Dermis lymphatic vessel endothelial cell (primary cell): ENCODE data around the gene CAMLG. TPM values are rescaled to one million over a fixed set of nuclear protein-coding genes. Genes with fewer than 3 reads are reported as not detected.

Source experiments
- total RNA-seq: library from RNA; depleted of rRNA; stranded (reverse); fragments of >200 nt; gene quantifications from 2 replicates; pipeline ENCODE4 v1.2.1, GENCODE V29; 2014

CAMLG gene
- total RNA-seq = 32.8 and 43.2 TPM in 2 replicates

GRCh38 chr5:134738133-134738962, at the start of gene CAMLG:
Gene CAMLG (plus strand): TSS chr5:134738548. CDS start chr5:134738621, 73 bp downstream.

GRCh38 chr5:134758504-134759341, 20.4 kb downstream of the CAMLG start, which contains the start of gene DDX46:
Gene DDX46 (plus strand): TSS chr5:134758779. CDS start chr5:134758939, 160 bp downstream.

Other genes starting within 250 kb of the CAMLG start
- gene JADE2, start 212.9 kb upstream of the CAMLG start, total RNA-seq = 16.0 and 18.0 TPM in 2 replicates
- 41.2 and 49.3 TPM in 2 replicates for gene SAR1B, start 105.7 kb upstream of the CAMLG start, total RNA-seq
- 13.2 and 13.6 TPM in 2 replicates for gene SEC24A, start 89.8 kb upstream of the CAMLG start, total RNA-seq
- gene DDX46, start 20.2 kb downstream of the CAMLG start, total RNA-seq = 13.8 and 18.8 TPM in 2 replicates
- 52.7 and 54.7 TPM in 2 replicates for gene C5orf24, start 107.4 kb downstream of the CAMLG start, total RNA-seq
- 60.5 and 97.9 TPM in 2 replicates for gene TXNDC15, start 135.8 kb downstream of the CAMLG start, total RNA-seq
- 4.6 and 4.8 TPM in 2 replicates for gene PCBD2, start 166.6 kb downstream of the CAMLG start, total RNA-seq
- under 0.01 and 0.17 TPM in 2 replicates for gene CATSPER3, start 229.4 kb downstream of the CAMLG start, total RNA-seq